NCI-H748 treated with DMSO at 0.1 percent for 48 hours (cell line): ENCODE measurements around the gene GABRR1.
"Not testable (repeated sequence)": the region's sequence is repeated elsewhere in the genome, so short reads cannot be mapped to it uniquely, and the experiment has no call there.

Experiments
- DNase-seq: peaks from one replicate; lab custom pipeline; 2025; lab: John Stamatoyannopoulos, UW

The GABRR1 gene

DNA sequence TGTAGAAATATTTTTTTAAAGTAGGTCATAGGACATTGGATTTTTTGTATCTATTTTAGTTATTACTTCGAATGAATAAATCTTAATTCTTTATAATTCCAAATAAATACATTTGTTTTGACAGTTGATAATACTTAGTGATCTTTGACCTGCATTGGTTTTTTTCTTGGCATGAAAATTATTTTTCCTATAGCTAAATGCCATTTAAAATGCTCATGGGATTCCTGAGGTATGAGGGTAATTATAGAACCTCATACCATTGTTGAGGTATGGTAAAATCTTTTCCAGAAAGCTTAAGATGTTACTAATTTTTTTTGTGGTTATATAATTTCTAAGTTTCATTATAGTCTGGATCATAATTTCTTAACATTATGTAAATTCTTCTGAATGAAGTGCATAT lies 63.0 kb downstream of the GABRR1 start:
- DNase-seq = no peak

DNA sequence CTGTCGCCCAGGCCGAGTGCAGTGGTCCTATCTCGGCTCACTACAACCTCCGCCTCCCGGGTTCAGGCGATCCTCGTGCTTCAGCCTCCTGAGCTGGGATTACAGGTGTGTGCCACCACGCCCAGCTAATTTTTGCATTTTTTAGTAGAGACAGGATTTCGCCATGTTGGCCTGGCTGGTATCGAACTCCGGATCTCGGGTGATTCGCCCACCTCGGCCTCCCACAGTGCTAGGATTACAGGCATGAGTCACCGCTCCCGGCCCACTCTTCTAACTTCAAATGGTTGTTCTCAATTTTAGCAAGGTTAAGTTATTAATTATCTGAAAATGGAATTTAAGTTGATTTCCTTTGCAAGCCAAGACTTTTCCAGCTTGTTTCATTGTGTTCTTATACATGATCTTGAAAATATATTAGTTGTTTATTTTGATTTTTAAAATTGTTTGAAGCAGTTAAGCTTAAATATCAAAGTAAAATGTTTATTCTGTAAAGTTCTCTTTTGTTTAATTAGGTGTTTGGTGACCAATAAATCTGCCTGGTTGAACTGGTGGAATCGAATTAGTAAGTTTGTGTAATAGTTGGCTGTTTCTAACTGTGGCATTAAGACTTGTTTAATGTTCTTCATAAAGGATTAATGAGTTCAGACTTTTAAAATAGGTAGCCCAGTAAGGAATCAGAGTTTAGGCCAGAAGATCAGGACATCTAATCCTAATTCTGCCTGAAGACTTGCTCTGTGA lies 69.0 kb downstream of the GABRR1 start:
- DNase-seq = no peak

DNA sequence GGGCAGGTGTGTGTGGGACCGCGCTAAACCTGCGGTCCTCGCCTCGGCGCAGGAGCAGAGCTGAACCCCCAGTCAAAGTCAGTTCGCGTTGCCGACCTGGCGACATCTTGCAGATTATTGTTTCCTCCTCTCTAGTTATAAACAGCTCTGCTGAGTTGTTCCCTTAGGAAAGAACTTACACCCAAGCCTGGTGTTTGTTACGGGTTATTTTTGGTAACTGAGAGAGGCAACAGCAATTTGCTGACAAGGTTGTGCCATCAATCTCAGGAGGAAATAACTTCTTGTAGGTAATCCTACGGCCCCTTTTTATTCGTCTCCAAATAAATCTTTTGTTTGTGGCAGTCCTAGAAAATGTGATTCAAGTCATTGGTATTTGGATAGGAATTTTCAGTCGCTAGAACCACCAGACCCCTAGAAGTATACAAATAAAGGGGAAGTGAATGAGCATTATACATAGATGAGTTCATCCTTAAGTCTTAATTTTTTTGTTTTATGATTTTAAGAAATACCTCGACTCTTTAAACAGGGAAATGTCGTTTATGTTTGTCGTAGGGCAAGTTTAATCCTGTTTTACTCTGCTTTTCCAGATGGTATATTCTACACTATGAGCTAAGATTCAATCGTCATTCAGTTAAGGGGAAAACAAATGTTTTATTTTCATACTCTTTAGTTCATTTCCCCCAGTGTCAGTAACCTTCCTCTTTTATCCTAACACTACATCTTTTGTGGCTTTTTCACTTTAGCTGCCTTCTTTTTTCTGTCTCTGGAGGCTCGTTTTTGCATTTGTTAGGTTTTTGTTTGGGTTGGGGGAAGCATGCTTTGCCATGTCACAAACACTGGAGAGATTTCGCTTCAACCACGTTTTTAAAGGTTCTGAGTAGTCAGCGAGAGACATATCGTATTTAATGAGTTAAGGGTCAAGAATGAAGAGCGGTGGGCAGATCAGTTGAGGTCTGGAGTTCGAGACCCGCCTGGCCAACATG lies 70.1 kb downstream of the GABRR1 start:
- peak; percentile 6 for DNase-seq

DNA sequence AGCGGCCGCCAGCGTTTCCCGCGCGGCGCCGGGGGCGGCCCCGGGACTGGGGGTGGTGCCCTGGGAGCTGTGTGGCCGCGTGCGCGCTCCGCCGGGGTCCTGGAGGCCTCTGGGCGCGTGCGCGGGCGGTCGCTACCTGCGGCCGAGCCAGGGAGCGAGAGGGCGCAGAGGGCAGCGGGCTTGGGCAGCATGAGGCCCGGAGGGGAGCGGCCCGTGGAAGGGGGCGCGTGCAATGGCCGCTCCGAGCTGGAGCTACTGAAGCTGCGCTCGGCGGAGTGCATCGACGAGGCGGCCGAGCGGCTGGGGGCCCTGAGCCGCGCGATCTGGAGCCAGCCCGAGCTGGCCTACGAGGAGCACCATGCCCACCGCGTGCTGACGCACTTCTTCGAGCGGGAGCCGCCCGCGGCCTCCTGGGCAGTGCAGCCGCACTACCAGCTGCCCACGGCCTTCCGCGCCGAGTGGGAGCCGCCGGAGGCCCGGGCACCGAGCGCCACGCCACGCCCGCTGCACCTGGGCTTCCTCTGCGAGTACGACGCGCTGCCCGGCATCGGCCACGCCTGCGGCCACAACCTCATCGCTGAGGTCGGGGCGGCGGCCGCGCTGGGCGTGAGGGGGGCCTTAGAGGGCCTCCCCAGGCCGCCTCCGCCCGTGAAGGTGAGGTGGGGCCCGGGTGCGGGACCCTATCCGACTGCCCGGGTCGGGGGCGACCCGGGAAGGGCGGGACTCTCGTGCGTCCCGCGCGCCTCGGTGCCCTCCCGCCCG lies 71.0 kb downstream of the GABRR1 start, which contains the start of gene PM20D2:
PM20D2 (plus strand) TSS at position 100 of the 762 bp plus-strand sequence; CDS start at position 190, 90 bp downstream.
- peak; percentile 78 for DNase-seq

DNA sequence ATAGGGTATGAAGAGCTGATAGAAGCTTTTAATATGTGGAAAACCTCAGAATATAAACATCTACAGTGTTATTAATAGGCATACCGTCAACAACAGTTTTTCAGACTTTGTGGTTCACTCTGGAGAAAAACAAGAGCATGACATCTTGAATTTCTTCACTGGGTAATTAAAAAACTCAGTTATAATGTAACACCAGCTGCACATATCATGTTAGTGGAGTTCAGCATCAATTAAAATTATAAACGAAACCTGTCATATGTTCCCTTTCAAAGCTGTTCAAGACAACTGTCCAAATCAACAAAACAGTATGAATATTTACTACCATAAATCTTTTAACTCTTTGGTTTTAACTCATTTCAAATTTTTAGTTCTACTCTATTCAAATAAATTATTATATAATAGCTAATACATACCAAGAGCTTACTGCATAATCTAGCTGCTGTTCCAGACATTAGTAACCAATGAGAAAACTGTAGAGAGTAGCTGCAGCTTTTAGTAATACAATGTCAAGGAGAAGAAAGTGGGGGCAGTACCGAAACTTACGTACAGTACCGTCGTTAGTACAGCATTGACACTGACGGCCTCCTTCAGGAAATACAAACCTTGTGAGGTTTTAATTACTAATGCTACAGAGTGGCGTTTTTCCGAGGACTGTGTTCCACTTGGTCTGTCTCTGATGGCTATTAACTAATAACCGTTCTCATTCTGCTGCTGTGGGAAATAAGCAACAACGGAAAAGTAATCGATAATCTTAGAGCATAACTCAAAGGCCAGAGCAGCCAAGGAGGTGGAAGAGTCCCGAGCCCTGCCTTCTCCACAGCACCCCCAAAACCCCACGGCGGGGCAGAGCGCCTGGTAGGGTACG lies 71.8 kb downstream of the GABRR1 start:
- DNase-seq = peak; percentile 78

DNA sequence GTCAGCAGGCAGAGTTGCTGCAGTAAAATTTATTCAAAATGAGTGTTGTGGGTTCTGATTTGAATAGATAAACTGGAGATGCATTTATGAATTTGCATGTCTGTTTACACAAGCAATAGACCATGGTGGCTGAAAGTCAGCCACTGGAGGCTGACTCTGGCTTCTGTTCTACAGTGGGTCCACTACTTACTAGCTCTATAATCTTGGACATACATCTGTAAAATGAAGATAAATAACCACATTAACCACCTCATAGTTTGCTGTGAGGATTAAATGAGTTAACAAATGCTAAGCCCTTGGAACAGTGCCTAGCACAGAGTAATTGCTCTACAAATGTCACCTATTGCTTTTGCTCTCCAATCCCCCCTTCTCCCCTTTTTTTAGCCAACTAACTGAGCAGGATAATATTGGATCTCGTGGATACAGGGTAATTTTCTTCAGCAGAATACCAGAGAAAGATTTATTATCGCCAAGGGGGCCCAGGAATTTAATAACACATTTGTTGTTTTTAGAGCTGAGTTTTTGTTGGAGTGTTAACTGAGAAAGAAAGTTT lies 72.7 kb downstream of the GABRR1 start:
- DNase-seq = no peak

DNA sequence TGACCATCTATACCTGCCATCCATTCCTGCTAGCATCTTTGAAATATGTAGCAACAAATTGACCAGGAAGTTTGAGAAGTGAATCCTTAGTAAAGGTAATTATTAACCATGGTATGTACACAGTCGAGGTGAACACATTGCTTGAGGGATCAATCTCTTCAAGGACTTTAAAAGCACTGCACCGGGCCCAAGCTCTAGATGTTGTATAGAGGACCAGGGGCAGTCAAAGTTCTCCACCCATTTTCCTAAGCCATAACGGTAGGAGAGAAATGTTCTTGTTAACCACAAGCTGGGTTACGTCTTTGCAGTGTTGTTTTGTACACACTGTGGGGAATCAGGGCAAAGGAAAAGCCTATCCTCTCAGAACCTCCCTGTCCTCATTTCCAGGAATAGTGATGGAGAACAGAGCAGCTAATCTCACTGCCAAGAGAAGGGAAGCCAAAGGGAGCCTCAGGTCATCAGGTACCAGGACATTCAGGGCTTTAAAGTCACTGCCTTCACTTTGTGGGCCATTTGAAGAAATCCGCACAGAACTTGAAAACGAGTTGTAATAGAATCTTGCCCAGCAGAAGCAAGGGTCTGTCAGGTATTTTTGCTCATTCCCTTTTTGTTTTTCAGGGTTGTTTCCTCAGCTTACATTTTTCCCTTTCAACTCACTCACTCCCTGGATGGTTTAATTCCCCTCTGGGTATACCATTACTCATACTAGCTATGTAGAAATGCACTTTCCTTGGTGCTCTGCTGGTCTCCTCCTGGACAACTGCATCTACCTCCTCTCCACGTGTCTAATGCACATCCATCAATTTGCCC lies 76.6 kb downstream of the GABRR1 start:
- no peak for DNase-seq

DNA sequence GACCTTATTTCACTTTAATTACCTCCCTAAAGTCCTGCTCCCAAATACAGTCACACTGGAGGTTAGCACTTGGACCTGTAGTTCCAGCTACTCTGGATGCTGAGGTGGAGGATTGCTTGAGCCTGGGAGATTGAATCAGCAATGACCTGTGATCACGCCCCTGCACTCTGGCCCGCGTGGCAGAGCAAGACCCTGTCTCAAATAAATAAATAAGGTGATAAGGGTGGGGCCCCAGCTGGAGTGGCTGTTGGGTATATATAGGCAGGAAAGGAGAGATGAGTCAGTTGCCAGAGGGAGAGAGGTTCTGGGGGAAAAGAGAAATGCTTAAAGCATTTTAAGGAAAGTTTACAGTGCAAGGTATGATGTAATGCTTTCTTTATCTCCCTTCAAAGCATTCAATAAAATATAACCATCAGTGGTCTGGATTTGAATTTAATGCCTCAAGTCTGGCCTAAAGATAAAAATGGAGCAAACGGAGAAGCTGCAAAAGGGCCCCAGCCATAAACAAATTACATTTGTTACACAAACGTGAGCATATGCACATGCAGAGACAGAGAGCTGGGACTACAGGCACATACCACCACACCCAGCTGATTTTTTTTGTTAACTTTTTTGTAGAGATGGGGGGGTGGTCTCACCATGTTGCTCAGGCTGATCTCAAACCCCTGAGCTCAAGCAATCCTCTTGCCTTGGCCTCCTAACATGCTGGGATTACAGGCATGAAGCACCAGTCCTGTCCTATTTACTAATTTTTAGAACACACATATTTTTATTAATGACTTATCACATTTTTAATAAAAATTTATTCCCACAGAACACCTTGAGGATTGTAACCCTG lies 77.4 kb downstream of the GABRR1 start:
- no peak for DNase-seq

DNA sequence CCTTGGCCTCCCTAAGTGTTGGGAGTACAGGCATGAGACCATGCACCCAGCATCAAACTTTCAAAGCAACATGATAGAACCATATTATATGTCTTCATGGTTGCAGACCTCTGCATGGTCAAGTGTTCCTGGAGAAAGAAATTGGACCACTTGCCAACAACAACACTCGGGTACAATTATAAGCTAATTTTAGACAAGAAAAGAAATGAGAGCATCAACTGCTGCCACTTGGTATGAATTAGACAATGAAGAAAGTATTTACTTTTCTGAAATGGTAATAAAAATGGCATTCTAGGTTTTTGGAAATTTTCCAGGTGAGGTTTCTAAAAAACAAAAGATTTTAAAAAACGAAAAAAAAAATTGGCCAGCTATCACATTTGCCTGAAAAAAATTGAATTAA lies 79.0 kb downstream of the GABRR1 start:
- no peak for DNase-seq

DNA sequence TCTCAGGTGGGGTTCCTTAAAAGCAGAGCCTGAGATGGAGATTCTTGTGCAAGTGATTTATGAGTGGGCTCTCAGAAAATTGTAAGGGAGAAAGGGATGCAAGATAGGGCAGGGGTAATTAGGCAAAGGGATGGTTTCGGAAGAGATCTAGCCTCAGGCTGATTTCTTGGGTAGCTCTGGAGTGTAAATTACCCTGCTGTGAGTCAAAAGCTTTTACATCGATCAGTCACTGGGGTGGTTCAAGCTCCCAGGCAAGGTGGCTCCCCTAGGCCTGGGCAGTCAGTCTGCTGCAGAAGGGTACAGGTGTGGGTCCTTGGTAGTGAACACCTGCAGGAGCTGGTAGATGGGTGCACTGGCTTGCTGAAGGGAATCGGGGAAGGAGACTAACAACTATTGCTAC lies 82.4 kb downstream of the GABRR1 start:
- DNase-seq = no peak

DNA sequence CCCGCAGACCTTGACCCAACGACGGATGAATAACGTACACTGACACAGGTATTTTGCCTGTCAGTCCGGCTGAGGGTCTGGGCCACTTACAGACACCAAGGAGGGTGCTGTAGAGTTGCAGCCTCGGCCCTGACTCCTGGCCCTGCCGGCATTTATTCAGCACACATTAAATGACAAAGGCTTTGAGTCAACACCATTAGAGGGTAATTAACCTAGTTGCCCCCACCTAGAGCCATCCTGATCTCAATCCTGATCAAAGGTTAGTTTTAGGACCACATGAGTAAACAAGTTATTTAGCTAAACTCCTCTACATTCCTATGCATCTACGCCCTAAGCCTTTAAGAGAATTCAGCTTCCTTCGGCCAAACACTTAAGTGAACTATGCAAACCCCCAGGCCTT lies 83.2 kb downstream of the GABRR1 start:
- DNase-seq = no peak

DNA sequence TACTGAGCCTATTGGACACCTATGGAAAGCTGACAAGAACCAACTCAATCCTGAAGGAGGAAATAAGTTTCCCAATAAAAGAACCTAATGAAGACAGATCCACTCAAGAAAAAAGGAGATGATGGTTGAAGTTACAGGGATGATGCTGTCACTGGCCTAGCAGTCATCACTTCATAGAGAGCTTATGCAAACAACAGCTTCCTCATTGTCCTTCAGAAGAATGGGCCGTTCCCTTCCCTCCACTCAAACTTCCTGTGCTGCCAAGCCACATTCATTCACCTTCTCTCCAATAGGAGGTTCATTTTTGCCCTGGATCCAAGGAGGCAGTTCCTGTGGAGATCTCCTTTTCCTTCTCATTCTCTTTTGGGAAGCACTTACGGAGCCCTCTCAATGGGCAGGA lies 85.1 kb downstream of the GABRR1 start:
- no peak for DNase-seq

DNA sequence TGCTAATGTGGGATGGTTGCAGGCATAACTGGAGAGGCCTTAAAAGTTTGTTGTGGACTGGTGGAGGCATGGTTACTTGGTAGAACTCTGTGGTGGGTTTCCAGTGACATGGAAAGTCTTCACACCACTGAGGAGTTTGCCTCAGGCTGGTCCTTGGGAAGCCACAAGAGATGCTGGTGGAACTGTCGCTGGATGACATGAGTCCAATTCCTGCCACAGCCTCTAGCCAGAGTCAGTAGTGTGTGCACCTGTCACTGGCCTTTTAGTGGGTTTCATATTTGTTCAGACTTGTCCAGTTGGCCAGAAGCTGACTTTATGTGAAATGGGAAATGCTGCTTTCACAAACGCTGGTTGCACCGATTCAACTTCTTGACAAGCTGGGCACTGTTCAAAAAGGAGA lies 85.6 kb downstream of the GABRR1 start:
- no peak for DNase-seq

DNA sequence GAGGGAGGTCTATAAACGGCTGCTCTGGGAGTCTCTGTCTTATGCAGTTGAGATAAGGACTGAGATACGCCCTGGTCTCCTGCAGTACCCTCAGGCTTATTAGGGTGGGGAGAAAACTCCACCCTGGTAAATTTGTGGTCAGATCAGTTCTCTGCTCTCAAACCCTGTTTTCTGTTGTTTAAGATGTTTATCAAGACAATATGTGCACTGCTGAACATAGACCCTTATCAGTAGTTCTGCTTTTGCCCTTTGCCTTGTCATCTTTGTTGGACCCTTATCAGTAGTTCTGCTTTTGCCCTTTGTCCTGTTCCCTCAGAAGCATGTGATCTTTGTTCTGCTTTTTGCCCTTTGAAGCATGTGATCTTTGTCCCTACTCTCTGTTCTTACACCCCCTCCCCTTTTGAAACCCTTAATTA lies 88.9 kb downstream of the GABRR1 start:
- DNase-seq = not testable (repeated sequence)
